Renal cortex interstitium (tissue), 11 donors: ENCODE results near the gene TOR1A. TPM values are rescaled to one million over a fixed set of nuclear protein-coding genes. Genes with fewer than 3 reads are reported as not detected.

Experiments
- DNase-seq, 11 donors: peaks; one replicate each; pipeline ENCODE4 v3.0.0-alpha.2; 2013; ENCODE audit warnings: low read depth in 9 of 11, low spot score in 4 of 11; ENCODE audit errors: extremely low read depth in 1 of 11
- polyA plus RNA-seq, 3 donors: library from polyadenylated mRNA; unstranded; fragments of 120-200 nt; gene quantifications; one replicate each; pipeline ENCODE4 v1.2.1, GENCODE V29; 2013; ENCODE audit not compliant: insufficient read length in 3 of 3

The TOR1A gene
- polyA plus RNA-seq, 3 donors: 40.2 to 43.4 (median 41.2) TPM

- no peak for DNase-seq
Observed at GRCh38 chr9:129860653-129861446, 36.9 kb upstream of the TOR1A start.

- DNase-seq: no peak
Observed at GRCh38 chr9:129858167-129858962, 34.4 kb upstream of the TOR1A start.

- no peak for DNase-seq
Observed at GRCh38 chr9:129857207-129857606, 33.3 kb upstream of the TOR1A start.

- no peak for DNase-seq
Observed at GRCh38 chr9:129854588-129855110, 30.7 kb upstream of the TOR1A start.

GRCh38 chr9:129853614-129854013 lies 29.7 kb upstream of the TOR1A start:
- no peak for DNase-seq

- no peak for DNase-seq
Observed at GRCh38 chr9:129852579-129852978, 28.6 kb upstream of the TOR1A start.

- DNase-seq: no peak
Observed at GRCh38 chr9:129851821-129852220, 27.9 kb upstream of the TOR1A start.

- no peak for DNase-seq
Observed at GRCh38 chr9:129850821-129851550, 27.1 kb upstream of the TOR1A start.

- no peak for DNase-seq
Observed at GRCh38 chr9:129849901-129850300, 26.0 kb upstream of the TOR1A start.

GRCh38 chr9:129848712-129849441 lies 24.9 kb upstream of the TOR1A start:
- no peak for DNase-seq

- DNase-seq: no peak
Observed at GRCh38 chr9:129845373-129845772, 21.4 kb upstream of the TOR1A start.

GRCh38 chr9:129841071-129841470 lies 17.1 kb upstream of the TOR1A start:
- DNase-seq: no peak

- no peak for DNase-seq
Observed at GRCh38 chr9:129840034-129840433, 16.1 kb upstream of the TOR1A start.

GRCh38 chr9:129839324-129840023 lies 15.5 kb upstream of the TOR1A start:
- no peak for DNase-seq

GRCh38 chr9:129838707-129839259 lies 14.8 kb upstream of the TOR1A start:
- DNase-seq: no peak

- DNase-seq: no peak
Observed at GRCh38 chr9:129836311-129837007, 12.5 kb upstream of the TOR1A start.

- DNase-seq: no peak
Observed at GRCh38 chr9:129835860-129836223, 11.9 kb upstream of the TOR1A start.
